Natural killer cell (primary cell): ENCODE results near the gene CACNA1S. TPM values are rescaled to one million over a fixed set of nuclear protein-coding genes. Genes with fewer than 3 reads are reported as not detected.
A peak's percentile ranks its signal among the peaks of the same experiment; 100 is the strongest.

Experiments used
- ATAC-seq, 3 donors: fragments of 150-1000 bp in 2 of 3; fragments of 200-7000 bp in 1 of 3; cut with Tn5 transposase; 1 replicate in 1 of 3; 2 replicates in 2 of 3; pipeline ENCODE4 v1.10.0; 2021; ENCODE audit warnings: mild to moderate bottlenecking in 2 of 3, moderate library complexity in 2 of 3
- DNase-seq, 2 donors: peaks; one replicate each; pipeline versions ENCODE4 v3.0.0 to v3.0.0-alpha.2; 2013 to 2021; ENCODE audit warnings: mixed read lengths in 1 of 2
- H3K27ac ChIP-seq: one replicate; pipeline ENCODE4 v1.5.1; 2013; ENCODE audit warnings: mild to moderate bottlenecking, low read length
- H3K27me3 ChIP-seq: one replicate; pipeline ENCODE4 v1.6.1; 2013; ENCODE audit warnings: low read length; ENCODE audit not compliant: control insufficient read depth, insufficient read depth
- H3K36me3 ChIP-seq: one replicate; pipeline ENCODE4 v1.6.1; 2013; ENCODE audit warnings: low read length; ENCODE audit not compliant: control insufficient read depth, insufficient read depth
- H3K4me1 ChIP-seq: one replicate; pipeline ENCODE4 v1.6.1; 2013; ENCODE audit warnings: low read length; ENCODE audit not compliant: control insufficient read depth, insufficient read depth
- H3K4me3 ChIP-seq: one replicate; pipeline ENCODE4 v1.5.1; 2013; ENCODE audit warnings: low read length
- H3K9me3 ChIP-seq: one replicate; pipeline ENCODE4 v1.6.1; 2013; ENCODE audit warnings: low read length; ENCODE audit not compliant: control insufficient read depth, insufficient read depth
- H3K27ac Mint-ChIP-seq, 2 donors: one replicate each; pipeline ENCODE4 v1.8.0; 2022; ENCODE audit warnings: mild to moderate bottlenecking in 2 of 2, mixed read lengths in 2 of 2, moderate library complexity in 1 of 2
- H3K27me3 Mint-ChIP-seq, 2 donors: one replicate each; pipeline ENCODE4 v1.8.0; 2022; ENCODE audit warnings: low read depth in 2 of 2, mixed read lengths in 2 of 2
- H3K36me3 Mint-ChIP-seq: one replicate; pipeline ENCODE4 v1.8.0; 2022; ENCODE audit warnings: mixed read lengths
- H3K4me1 Mint-ChIP-seq, 2 donors: one replicate each; pipeline ENCODE4 v1.8.0; 2022; ENCODE audit warnings: mixed read lengths in 2 of 2
- H3K4me3 Mint-ChIP-seq: one replicate; pipeline ENCODE4 v1.8.0; 2022; ENCODE audit warnings: mild to moderate bottlenecking, moderate library complexity, mixed read lengths
- H3K9me3 Mint-ChIP-seq, 2 donors: one replicate each; pipeline ENCODE4 v1.8.0; 2022; ENCODE audit warnings: mixed read lengths in 2 of 2
- CTCF ChIP-seq: fragments of 200-600 bp; IDR thresholded peaks from one replicate; pipeline ENCODE4 v1.8.0; 2022; ENCODE audit warnings: antibody characterized with exemption
- WGBS: methylation state at CpG from one replicate; pipeline ENCODE4 v1.1.7; 2013; ENCODE audit warnings: missing lambda C conversion rate; ENCODE audit not compliant: insufficient coverage; 5-methylcytosine and 5-hydroxymethylcytosine counted together
- intact Hi-C: fragments of 100-400 bp; cut with micrococcal nuclease; formaldehyde crosslinking; loops from one replicate; pipeline ENCODE4 v1.14.2; 2022
- total RNA-seq, 4 donors: library from RNA; stranded (reverse); fragments of 120-200 nt in 1 of 4; gene quantifications; one replicate each; pipeline versions ENCODE4 v1.2.3 to v1.2.4, GENCODE V29; 2013 to 2022

The CACNA1S gene
- total RNA-seq, 3 donors from 2014 or later (not counting 1 experiment from before 2014, with no cell fraction given), result not detected

DNA sequence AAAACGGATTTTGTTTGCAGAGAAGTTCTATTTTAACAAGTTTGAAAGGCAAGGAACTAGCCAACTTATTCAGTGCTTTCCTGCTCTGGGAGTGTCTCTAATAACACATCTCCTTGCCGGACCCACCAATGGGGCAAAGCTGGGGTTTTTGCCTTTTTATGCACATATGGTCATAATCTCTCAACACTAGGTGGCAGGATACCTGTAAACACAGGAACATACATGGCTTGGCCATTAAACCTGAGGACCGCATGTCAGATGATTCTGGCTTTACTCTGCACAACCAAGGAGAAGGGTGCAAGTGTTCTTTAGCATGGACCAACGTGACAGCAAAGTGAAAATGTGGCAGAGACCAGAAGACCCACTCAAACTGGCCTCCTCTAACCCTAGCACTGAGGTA, 37.2 kb upstream of the CACNA1S start:
- no peak for TF ChIP-seq CTCF
- WGBS, result 89% methylated on average over 4 of the region's 4 CpGs
- Mint-ChIP-seq H3K4me3 (no peak overlapping the region), H3K4me1 (peaks cover 9 to 18% of the 10 kb centered on the region in 2 donors), H3K27me3 (no peaks in the 10 kb centered on the region), H3K36me3 (no peaks in the 10 kb centered on the region), H3K9me3 (no peaks in the 10 kb centered on the region), H3K27ac (no peak overlapping the region)
- ATAC-seq (no peak), DNase-seq (peak in 1 of 2 donors; percentile 43)
- Histone ChIP-seq H3K36me3 (peaks cover 14% of the 10 kb centered on the region), H3K4me1 (peaks cover 7% of the 10 kb centered on the region), H3K27me3 (no peaks in the 10 kb centered on the region), H3K4me3 (no peak overlapping the region), H3K9me3 (no peaks in the 10 kb centered on the region), H3K27ac (no peak overlapping the region)
- intact Hi-C loops, result no loop called here

DNA sequence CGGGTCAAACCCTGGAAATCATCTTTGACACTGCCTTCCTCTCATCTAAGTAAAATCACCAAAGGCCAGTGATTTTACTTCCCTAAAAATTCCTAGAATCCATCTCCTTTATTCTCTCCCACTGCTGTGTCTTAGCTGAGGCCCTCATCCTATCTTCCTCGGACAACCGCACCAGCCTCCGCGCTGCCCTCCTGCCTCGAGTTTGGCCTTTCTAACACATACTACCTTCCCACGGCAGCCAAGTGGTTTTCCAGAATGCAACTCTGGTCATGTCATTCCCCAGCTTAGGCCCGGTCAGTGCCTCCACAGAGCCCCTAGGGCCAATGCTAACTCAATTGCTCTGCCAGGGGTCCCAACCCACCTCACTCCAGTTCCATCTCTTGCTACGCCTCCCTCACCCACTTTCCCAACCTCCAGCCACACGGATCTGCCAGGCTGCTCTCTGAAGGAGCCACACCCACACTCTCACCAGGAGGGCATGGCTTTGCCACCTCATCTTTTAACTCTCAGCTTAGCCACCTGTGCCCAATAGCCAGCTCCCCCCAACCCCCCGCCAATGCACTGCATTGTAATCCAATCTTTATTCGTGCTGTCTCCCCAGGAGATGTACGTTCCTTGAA, 35.3 kb upstream of the CACNA1S start:
- no peak for TF ChIP-seq CTCF
- H3K4me3 ChIP-seq, result no peak overlapping the region
- no peaks in the 10 kb centered on the region for H3K9me3 ChIP-seq
- no peak overlapping the region for H3K27ac ChIP-seq
- Mint-ChIP-seq H3K27ac (no peak overlapping the region), H3K27me3 (no peaks in the 10 kb centered on the region), H3K9me3 (no peaks in the 10 kb centered on the region), H3K4me3 (no peak overlapping the region), H3K4me1 (peaks cover 0 to 5% of the 10 kb centered on the region in 2 donors), H3K36me3 (peaks cover 7% of the 10 kb centered on the region)
- H3K36me3 ChIP-seq, result peaks cover 24% of the 10 kb centered on the region
- no peak for DNase-seq
- no peaks in the 10 kb centered on the region for H3K27me3 ChIP-seq
- ATAC-seq, result no peak
- H3K4me1 ChIP-seq, result no peaks in the 10 kb centered on the region
- 91% methylated on average over 12 of the region's 13 CpGs for WGBS
- intact Hi-C loops, result no loop called here

GRCh38 chr1:201146626-201147390, 34.6 kb upstream of the CACNA1S start:
- H3K4me1 ChIP-seq, result no peaks in the 10 kb centered on the region
- Mint-ChIP-seq H3K36me3 (peaks cover 7% of the 10 kb centered on the region), H3K4me3 (no peak overlapping the region), H3K4me1 (peaks cover 0 to 5% of the 10 kb centered on the region in 2 donors), H3K27me3 (no peaks in the 10 kb centered on the region), H3K9me3 (no peaks in the 10 kb centered on the region), H3K27ac (no peak overlapping the region)
- intact Hi-C loops, result no loop called here
- 95% methylated on average over 16 of the region's 17 CpGs for WGBS
- H3K9me3 ChIP-seq, result no peaks in the 10 kb centered on the region
- H3K27ac ChIP-seq, result no peak overlapping the region
- ATAC-seq (no peak), DNase-seq (no peak)
- H3K4me3 ChIP-seq, result no peak overlapping the region
- no peak for TF ChIP-seq CTCF
- peaks cover 24% of the 10 kb centered on the region for H3K36me3 ChIP-seq
- H3K27me3 ChIP-seq, result no peaks in the 10 kb centered on the region
